ENCODE data around the gene HSPA6.
"Not testable (repeated sequence)": the region's sequence is repeated elsewhere in the genome, so short reads cannot be mapped to it uniquely, and the experiment has no call there.

HSPA6 gene

GRCh38 chr1:161537068-161537669 lies 12.8 kb downstream of the HSPA6 start:
- not testable (repeated sequence) for DNase-seq

DNA sequence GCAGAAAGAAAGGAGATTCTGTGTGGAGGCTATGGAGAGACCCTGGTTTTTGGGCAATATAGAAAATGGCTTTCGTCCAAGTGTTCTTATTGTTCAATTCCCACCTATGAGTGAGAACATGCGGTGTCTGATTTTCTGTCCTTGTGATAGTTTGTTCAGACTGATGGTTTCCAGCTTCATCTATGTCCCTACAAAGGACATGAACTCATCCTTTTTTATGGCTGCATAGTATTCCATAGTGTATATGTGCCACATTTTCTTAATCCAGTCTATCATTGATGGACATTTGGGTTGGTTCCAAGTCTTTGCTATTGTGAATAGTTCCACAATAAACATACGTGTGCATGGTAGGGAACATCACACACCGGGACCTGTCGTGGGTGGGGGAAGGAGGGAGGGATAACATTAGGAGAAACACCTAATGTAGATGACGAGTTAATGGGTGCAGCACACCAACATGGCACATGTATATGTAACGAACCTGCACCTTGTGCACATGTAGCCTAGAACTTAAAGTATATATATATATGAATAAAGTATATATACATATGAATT lies 14.7 kb downstream of the HSPA6 start:
- not testable (repeated sequence) for DNase-seq

GRCh38 chr1:161539731-161540569 lies 15.6 kb downstream of the HSPA6 start:
- DNase-seq: peak; percentile 37

GRCh38 chr1:161540570-161540960 lies 16.2 kb downstream of the HSPA6 start:
- not testable (repeated sequence) for DNase-seq

DNA sequence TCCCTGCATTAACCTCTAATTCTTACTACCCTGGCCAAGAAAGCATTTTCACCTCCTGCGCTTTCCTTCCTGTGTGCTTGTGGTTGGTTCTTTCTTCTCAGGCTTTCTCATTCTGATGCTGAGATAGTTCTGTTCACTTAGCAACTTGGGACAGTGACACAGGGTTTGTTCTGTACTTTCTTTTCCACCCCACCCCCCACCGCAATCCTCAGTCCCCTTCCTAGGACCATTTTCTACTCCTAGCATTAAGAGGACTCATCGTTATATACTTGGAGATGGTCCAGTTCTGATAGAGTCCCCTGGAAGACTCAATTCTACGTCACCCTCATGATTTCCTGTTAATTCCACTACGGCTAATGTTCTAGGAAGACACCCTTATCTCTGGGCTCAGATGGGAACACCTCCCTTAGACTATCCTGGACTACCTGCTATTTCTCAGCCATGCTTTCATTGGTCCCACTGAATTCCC lies 17.8 kb downstream of the HSPA6 start:
- DNase-seq: not testable (repeated sequence)

DNA sequence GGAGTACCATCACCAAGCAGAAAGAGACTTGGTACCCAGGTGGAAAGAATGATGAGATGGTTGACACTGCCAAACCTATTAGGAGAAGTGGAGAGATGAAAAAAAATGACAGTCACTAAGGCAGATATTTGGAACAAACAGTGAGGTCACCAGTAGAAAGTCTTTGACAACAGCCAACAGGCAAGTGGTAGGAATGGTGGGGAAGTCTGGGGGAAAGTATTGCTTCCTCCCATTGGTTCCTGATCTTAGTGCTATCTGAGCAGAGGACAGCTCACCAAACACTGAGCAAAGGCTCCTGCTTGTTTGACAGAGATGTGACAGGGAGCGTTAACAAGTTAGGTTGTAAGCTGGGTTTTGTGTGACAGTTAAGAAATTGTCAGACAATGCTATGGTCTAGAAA lies 18.8 kb downstream of the HSPA6 start:
- DNase-seq: not testable (repeated sequence)

GRCh38 chr1:161545005-161545731 lies 20.8 kb downstream of the HSPA6 start:
- DNase-seq: not testable (repeated sequence)

DNA sequence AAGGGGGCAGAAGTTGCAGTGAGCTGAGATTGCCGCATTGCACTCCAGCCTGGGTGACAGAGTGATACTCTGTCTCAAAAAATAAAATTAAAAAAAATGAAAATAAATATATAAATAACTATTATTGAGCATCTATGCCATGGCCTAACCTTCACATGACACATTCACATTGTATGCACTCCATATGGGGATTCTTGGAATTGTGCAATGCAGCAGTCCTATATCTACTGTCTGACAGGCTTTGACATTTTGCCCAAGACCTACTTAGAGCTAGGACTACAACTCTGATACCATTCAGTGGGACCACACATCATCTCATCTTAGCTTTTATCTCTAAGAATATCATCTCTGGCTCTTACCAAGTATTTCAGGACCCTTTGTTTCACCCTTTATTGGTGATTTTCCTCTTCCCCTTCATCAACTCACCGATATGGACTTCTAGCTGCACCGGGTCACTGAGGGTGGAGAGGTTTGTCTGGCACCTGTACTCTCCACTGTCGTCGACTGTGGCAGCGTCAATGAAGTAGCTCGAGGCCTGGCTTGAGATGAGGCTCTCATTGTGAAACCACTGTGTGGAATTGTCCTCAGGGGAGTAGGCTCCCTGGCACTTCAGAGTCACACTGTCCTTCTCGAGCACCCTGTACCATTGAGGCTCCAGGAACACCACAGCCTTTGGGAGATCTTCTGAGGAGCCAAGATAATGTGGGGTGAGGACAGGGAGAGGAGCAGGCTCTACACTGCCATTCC lies 23.8 kb downstream of the HSPA6 start:
- DNase-seq: not testable (repeated sequence)

- not testable (repeated sequence) for DNase-seq
Observed at GRCh38 chr1:161548749-161549406, 24.5 kb downstream of the HSPA6 start.

DNA sequence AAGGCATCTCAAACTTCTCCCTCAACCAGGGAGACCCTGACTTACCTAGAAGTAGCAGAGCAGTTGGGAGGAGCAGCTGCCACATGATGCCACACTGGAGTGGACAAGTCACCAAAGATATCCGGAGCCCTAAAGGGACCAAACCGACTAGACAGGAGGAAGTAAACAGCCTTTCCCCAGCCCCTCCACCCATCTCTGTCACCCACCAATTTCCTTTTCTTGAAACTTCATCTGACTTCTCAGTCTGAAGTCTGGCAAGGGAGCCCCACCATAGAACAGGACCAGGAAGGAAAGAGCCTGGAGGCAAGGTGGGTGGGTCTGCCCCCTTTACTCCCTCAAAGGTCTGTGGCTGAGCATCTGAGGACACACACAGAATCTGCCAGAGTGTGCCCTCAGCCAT lies 25.3 kb downstream of the HSPA6 start, which contains the start of gene FCGR3A:
Gene FCGR3A (minus strand): TSS at position 167 of the 400 bp plus-strand sequence. CDS start 82 bp downstream, at position 85.
- no peak for DNase-seq

DNA sequence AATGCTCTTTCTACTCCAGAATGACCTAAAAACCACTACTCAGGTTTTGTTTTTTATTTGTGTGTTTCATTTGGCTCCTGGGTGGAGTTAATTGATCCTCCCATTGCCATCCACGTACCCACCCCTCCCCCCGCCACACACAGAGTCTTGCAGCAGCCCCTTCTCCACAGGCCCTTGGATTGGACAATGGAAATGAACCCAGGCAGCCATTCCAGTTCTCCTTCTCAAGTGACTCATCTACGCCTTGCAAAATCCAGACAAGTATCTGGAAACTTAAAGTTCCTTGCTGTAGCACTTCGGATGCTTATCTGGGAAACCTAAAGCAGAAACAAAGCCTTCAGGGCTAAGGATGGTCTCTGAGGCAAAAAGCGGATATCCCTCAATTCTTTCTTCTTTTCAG lies 26.6 kb downstream of the HSPA6 start:
- not testable (repeated sequence) for DNase-seq

GRCh38 chr1:161553631-161554030 lies 29.3 kb downstream of the HSPA6 start:
- not testable (repeated sequence) for DNase-seq

DNA sequence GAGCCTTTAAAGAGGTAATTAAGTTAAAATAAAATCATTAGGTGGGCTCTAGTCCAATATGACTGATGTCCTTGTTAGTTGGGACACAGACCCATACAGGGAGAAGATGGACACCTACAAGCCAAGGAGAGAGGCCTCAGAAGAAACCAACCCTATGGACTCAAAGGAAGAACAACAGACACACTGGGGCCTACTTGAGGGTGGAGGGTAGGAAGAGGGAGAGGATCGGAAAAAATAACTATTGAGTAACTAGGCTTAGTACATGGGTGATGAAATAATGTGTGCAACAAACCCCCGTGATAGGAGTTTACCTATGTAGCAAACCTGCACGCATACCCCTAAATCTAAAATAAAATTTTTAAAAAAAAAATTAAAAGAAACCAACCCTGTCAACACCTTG lies 30.0 kb downstream of the HSPA6 start:
- DNase-seq: not testable (repeated sequence)

DNA sequence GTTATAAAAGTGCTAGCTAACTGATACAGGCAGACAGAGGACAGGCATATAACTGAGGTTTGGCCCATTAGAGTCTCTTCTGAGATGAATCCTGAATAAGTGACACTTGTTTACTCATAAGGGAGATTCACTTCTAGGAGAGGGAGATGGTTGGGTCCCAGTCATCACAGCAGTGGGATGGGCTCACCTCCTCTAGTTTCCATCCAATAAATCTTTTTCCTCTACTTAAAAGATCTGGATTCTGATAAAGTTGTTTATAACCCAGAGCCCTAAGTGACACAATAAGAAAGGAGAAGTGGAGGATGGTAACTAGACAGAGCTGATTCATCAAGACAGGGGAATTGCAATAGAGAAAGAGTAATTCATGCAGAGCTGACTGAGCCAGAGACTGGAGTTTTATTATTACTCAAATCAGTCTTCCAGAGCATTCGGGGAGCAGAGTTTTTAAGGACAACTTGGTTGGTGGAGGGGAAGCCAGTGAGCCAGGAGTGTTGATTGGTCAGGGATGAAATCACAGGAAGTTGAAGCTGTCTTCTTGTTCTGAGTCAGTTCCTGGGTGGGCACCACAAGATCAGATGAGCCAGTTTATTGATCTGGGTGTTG lies 30.6 kb downstream of the HSPA6 start:
- DNase-seq: not testable (repeated sequence)

DNA sequence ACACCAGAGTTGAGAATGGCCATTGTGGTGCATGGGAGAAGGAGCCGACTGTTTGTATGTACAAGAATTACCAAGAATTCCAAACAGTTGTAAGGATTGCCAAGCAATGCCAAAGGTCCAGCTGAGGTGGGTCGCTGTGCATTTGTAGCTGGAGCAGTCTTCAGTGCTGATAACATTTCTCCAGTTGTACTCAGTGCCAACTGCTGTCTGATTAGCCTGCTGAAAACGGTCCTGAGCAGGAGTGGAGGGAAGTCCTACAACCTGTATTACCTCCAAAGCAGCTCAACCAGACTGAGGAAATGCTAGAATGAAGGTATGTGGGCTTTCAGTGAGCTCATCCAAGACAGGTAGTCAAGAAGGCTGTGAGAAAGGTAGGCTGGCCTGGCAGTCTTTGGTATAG lies 31.8 kb downstream of the HSPA6 start:
- not testable (repeated sequence) for DNase-seq

DNA sequence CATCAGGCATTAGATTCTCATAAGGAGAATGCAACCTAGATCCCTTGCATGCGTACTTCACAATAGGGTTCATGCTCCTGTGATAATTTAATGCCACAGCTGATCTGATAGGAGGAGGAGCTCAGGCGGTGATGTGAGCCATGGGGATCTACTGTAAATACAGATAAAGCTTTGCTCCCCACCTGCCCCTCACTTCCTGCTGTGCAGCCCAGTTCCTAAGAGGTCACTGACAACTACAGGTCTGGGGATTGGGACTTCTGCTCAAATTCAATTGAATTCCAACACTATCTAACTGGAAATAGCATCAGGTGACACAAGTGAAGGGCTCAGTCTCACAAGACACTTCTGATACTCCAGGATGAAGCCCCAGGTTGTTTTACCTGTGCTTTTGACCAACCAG lies 32.6 kb downstream of the HSPA6 start:
- not testable (repeated sequence) for DNase-seq

- DNase-seq: not testable (repeated sequence)
Observed at GRCh38 chr1:161557506-161558450, 33.4 kb downstream of the HSPA6 start.

DNA sequence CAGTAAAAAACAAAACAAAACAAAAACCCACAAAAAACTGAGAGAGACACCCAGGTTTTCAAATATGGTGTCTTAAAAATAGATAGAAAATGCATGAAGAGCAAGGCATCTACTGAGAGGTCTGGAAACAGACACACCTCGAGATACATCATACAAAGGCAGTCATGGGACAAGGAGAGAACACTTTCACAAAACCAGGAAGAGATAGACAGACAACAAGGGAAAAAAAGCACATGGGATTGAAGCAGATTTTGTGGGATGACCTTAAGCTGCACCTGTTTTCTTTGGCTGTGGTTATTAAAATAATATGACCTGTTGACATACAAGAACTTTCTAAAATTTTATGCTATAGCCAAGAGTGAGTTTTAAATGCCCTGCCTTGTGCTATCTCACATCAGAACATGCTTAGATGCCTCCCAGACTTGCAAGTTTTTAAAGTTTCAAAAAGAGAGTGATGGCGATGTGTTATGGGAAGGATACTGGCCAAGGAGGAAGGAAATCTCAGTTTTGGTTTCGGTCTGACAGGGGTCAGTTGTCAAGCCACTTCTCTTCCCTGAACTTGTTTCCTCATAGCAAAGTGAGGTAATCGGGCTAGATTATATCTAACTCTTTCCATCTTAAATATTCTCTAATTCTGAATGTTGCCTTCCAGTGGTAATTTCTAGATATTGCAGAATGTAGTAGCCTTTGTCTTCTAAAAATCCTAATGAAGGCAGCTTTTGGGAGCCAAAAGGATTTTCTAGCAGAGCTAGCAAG lies 36.8 kb downstream of the HSPA6 start:
- not testable (repeated sequence) for DNase-seq

GRCh38 chr1:161562441-161562840 lies 38.1 kb downstream of the HSPA6 start:
- not testable (repeated sequence) for DNase-seq

Data from NCI-H1436 (cell line).